ENCODE measurements around the gene LEF1.

DNA sequence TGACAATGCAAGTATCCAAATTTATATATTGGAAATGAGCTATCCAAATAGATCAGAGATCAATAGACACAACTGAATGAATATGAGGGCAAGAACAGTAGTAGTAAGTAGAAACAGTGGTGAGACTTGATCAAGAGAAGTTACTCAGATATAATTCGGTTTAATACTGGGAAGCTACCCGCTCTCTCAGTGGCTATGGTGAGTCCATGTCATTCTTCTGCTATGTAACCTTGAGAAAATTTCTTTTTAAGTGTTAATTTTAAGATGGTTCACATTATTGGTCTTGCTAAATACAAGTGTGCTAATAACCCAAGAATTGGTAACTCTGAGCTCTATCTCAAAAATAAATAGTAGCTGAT, 53.6 kb downstream of the LEF1 start:
- no peak for TF ChIP-seq POLR2A (IDR thresholded peaks at IDR 0.05)
- TF ChIP-seq, protein P1, sequence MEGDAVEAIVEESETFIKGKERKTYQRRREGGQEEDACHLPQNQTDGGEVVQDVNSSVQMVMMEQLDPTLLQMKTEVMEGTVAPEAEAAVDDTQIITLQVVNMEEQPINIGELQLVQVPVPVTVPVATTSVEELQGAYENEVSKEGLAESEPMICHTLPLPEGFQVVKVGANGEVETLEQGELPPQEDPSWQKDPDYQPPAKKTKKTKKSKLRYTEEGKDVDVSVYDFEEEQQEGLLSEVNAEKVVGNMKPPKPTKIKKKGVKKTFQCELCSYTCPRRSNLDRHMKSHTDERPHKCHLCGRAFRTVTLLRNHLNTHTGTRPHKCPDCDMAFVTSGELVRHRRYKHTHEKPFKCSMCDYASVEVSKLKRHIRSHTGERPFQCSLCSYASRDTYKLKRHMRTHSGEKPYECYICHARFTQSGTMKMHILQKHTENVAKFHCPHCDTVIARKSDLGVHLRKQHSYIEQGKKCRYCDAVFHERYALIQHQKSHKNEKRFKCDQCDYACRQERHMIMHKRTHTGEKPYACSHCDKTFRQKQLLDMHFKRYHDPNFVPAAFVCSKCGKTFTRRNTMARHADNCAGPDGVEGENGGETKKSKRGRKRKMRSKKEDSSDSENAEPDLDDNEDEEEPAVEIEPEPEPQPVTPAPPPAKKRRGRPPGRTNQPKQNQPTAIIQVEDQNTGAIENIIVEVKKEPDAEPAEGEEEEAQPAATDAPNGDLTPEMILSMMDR (IDR thresholded peaks at IDR 0.05) = no peak
- TF ChIP-seq POLR2AphosphoS5 (IDR thresholded peaks at IDR 0.05) = no peak
